HepG2 (cell line): ENCODE data around the gene BRD8. TPM values are rescaled to one million over a fixed set of nuclear protein-coding genes. Genes with fewer than 3 reads are reported as not detected.
A peak's percentile ranks its signal among the peaks of the same experiment; 100 is the strongest.

Source experiments
- AHDC1 ChIP-seq: sonication (generic); formaldehyde crosslinking; IDR thresholded peaks from 2 replicates; pipeline ENCODE4 v1.5.1; 2020; ENCODE audit warnings: mild to moderate bottlenecking, missing genetic modification reagents, borderline replicate concordance
- CREM ChIP-seq, 2 experiments: sonication (generic) in 1 of 2; formaldehyde crosslinking in 1 of 2; IDR thresholded peaks; 2 replicates each; pipeline versions ENCODE4 v1.4.0 to v1.6.1; 2016 to 2020; ENCODE audit warnings: antibody characterized with exemption in 1 of 2, mild to moderate bottlenecking in 1 of 2, missing genetic modification reagents in 1 of 2
- CSRNP2 ChIP-seq: sonication (generic); formaldehyde crosslinking; conservative IDR thresholded peaks from 2 replicates; pipeline ENCODE4 v1.8.0; 2022; ENCODE audit warnings: low read depth, missing genetic modification reagents
- HMGXB3 ChIP-seq: sonication (generic); formaldehyde crosslinking; IDR thresholded peaks from 2 replicates; pipeline ENCODE4 v1.4.0; 2020; ENCODE audit warnings: missing genetic modification reagents, borderline replicate concordance
- MBNL3 ChIP-seq: fragments of 250-450 bp; sonication (Bioruptor Pico); conservative IDR thresholded peaks from 2 replicates; pipeline ENCODE4 v1.8.0; 2022; ENCODE audit warnings: mild to moderate bottlenecking, inconsistent platforms
- MTERF4 ChIP-seq: sonication (generic); formaldehyde crosslinking; IDR thresholded peaks from 2 replicates; pipeline ENCODE4 v1.8.0; 2023; ENCODE audit warnings: mild to moderate bottlenecking, missing genetic modification reagents
- MYNN ChIP-seq: sonication (generic); formaldehyde crosslinking; IDR thresholded peaks from 2 replicates; pipeline ENCODE4 v1.4.0; 2020; ENCODE audit warnings: mild to moderate bottlenecking, low read depth, missing genetic modification reagents
- RFXAP ChIP-seq: sonication (generic); formaldehyde crosslinking; IDR thresholded peaks from 2 replicates; pipeline ENCODE4 v1.4.0; 2020; ENCODE audit warnings: missing genetic modification reagents, borderline replicate concordance
- RORA ChIP-seq: sonication (generic); formaldehyde crosslinking; IDR thresholded peaks from 2 replicates; pipeline ENCODE4 v1.5.0; 2020; ENCODE audit warnings: mild to moderate bottlenecking, missing genetic modification reagents, moderate library complexity
- SP4 ChIP-seq: sonication (generic); formaldehyde crosslinking; IDR thresholded peaks from 2 replicates; pipeline ENCODE4 v1.8.1; 2023; ENCODE audit warnings: mild to moderate bottlenecking, missing genetic modification reagents
- ZBTB7B ChIP-seq: sonication (generic); formaldehyde crosslinking; IDR thresholded peaks from 2 replicates; pipeline ENCODE4 v1.4.0; 2020; ENCODE audit warnings: missing genetic modification reagents
- ZKSCAN5 ChIP-seq: sonication (generic); formaldehyde crosslinking; IDR thresholded peaks from 2 replicates; pipeline ENCODE4 v1.5.1; 2020; ENCODE audit warnings: mild to moderate bottlenecking, missing genetic modification reagents
- ZNF12 ChIP-seq: sonication (generic); formaldehyde crosslinking; IDR thresholded peaks from 2 replicates; pipeline ENCODE4 v1.5.0; 2020; ENCODE audit warnings: missing genetic modification reagents
- ZNF274 ChIP-seq: sonication (generic); formaldehyde crosslinking; IDR thresholded peaks from 2 replicates; pipeline ENCODE4 v1.5.1; 2020; ENCODE audit warnings: mild to moderate bottlenecking, missing genetic modification reagents
- ZNF430 ChIP-seq: sonication (generic); formaldehyde crosslinking; IDR thresholded peaks from 2 replicates; pipeline ENCODE4 v1.9.0; 2021; ENCODE audit warnings: mild to moderate bottlenecking, missing genetic modification reagents
- ZNF644 ChIP-seq: IDR thresholded peaks from 2 replicates; pipeline ENCODE4 v1.6.1; 2016; ENCODE audit warnings: low read depth
- ZSCAN22 ChIP-seq: sonication (generic); formaldehyde crosslinking; IDR thresholded peaks from 2 replicates; pipeline ENCODE4 v1.4.0; 2020; ENCODE audit warnings: mild to moderate bottlenecking, missing genetic modification reagents
- polyA plus RNA-seq, 8 experiments: library from polyadenylated mRNA; depleted of rRNA in 3 of 8; stranded (reverse) in 7 of 8; unstranded in 1 of 8; fragments of >200 nt; fragmentation: Illumina TruSeq in 4 of 8; extraction: Trizol in 4 of 8; gene quantifications; 2 replicates each; pipeline versions ENCODE4 v1.2.1 to v1.2.3, GENCODE V29; 2011 to 2016; ENCODE audit warnings: low read depth in 4 of 8, missing spikeins in 1 of 8, mixed read lengths in 1 of 8; ENCODE audit not compliant: insufficient read depth in 1 of 8
- total RNA-seq, 5 experiments: library from RNA; depleted of rRNA; stranded (reverse); fragments of >200 nt; fragmentation: Illumina TruSeq; extraction: Trizol; gene quantifications; 2 replicates each; pipeline ENCODE4 v1.2.3, GENCODE V29; 2016; ENCODE audit warnings: low read depth in 1 of 5

BRD8 gene
- total and polyA plus RNA-seq, 2 of the 13 experiments (the other 11 are each of a cell fraction or from before 2014, with no cell fraction given) = 62.5 to 71.1 TPM

GRCh38 chr5:138095100-138095907 lies 83.1 kb downstream of the BRD8 start (continued):
- peak; percentile 59 for TF ChIP-seq ZBTB7B (CRISPR knock-in tag)
- TF ChIP-seq AHDC1 (CRISPR knock-in tag) = peak; percentile 33; the same call in 1 of the 2 replicates
- TF ChIP-seq ZSCAN22 (CRISPR knock-in tag) = no peak
- TF ChIP-seq ZNF430 (CRISPR knock-in tag) = no peak
- no peak for TF ChIP-seq MYNN (CRISPR knock-in tag)
- TF ChIP-seq RORA (CRISPR knock-in tag) = no peak
- TF ChIP-seq MTERF4 (CRISPR knock-in tag) = no peak
- peak; percentile 66; the same call in 1 of the 2 replicates for TF ChIP-seq RFXAP (CRISPR knock-in tag)
- no peak for TF ChIP-seq CSRNP2 (CRISPR knock-in tag)
- peak; percentile 76 for TF ChIP-seq CREM (IDR thresholded peaks at IDR 0.05)
- no peak for TF ChIP-seq CREM (CRISPR knock-in tag; IDR thresholded peaks at IDR 0.05)
- no peak for TF ChIP-seq MBNL3
- TF ChIP-seq ZNF274 (CRISPR knock-in tag) = no peak
- TF ChIP-seq SP4 = no peak
- TF ChIP-seq HMGXB3 (CRISPR knock-in tag) = no peak
- TF ChIP-seq ZNF12 (CRISPR knock-in tag) = no peak
- TF ChIP-seq ZNF644 (CRISPR knock-in tag) = no peak
- no peak for TF ChIP-seq ZKSCAN5
